DND-41 (cell line): Measurements from ENCODE around the gene GALNTL6.
"Not testable (repeated sequence)": the region's sequence is repeated elsewhere in the genome, so short reads cannot be mapped to it uniquely, and the experiment has no call there.

Experiments used
- ATAC-seq: fragments of 200-7000 bp; cut with Tn5 transposase; 3 replicates; pipeline ENCODE4 v1.9.1; 2021; ENCODE audit warnings: low read depth; ENCODE audit not compliant: insufficient read depth
- DNase-seq: peaks from one replicate; pipeline ENCODE4 v3.0.0-alpha.2; 2020
- H2AFZ ChIP-seq: 2 replicates; pipeline ENCODE4 v1.6.0; 2012; ENCODE audit warnings: low read depth, low read length
- H3K27ac ChIP-seq: 2 replicates; pipeline ENCODE4 v1.5.1; 2012; ENCODE audit warnings: low read length, inconsistent platforms
- H3K27me3 ChIP-seq: fragments of 200-600 bp; sonication (generic); 2 replicates; pipeline ENCODE4 v1.6.0; 2012; ENCODE audit warnings: low read length, mild to moderate bottlenecking, inconsistent platforms; ENCODE audit not compliant: insufficient read depth, poor library complexity
- H3K36me3 ChIP-seq: 2 replicates; pipeline ENCODE4 v1.5.1; 2012; ENCODE audit warnings: low read length, inconsistent platforms; ENCODE audit not compliant: insufficient read depth
- H3K4me1 ChIP-seq: 2 replicates; pipeline ENCODE4 v1.5.1; 2012; ENCODE audit warnings: mild to moderate bottlenecking, low read length; ENCODE audit not compliant: insufficient read depth
- H3K4me2 ChIP-seq: 2 replicates; pipeline ENCODE4 v1.6.0; 2012; ENCODE audit warnings: mild to moderate bottlenecking, moderate library complexity, low read length, inconsistent platforms; ENCODE audit not compliant: insufficient read depth
- H3K4me3 ChIP-seq, 2 experiments: fragments of 200-600 bp in 1 of 2; shearing (Covaris generic) in 1 of 2; 2 replicates each; pipeline ENCODE4 v1.5.1; 2012 to 2016; ENCODE audit warnings: inconsistent platforms in 2 of 2, low read length in 2 of 2, mild to moderate bottlenecking in 2 of 2, low read depth in 1 of 2, moderate library complexity in 1 of 2
- H3K79me2 ChIP-seq: 2 replicates; pipeline ENCODE4 v1.6.0; 2012; ENCODE audit warnings: low read length, inconsistent platforms; ENCODE audit not compliant: insufficient read depth
- H3K9ac ChIP-seq: 2 replicates; pipeline ENCODE4 v1.6.0; 2012; ENCODE audit warnings: low read depth, mild to moderate bottlenecking, inconsistent platforms, low read length, moderate library complexity
- H3K9me3 ChIP-seq: 2 replicates; pipeline ENCODE4 v1.5.1; 2012; ENCODE audit warnings: low read length, moderate library complexity, mild to moderate bottlenecking, inconsistent platforms; ENCODE audit not compliant: insufficient read depth, severe bottlenecking
- H4K20me1 ChIP-seq: 2 replicates; pipeline ENCODE4 v1.6.0; 2012; ENCODE audit warnings: low read length; ENCODE audit not compliant: insufficient read depth
- EZH2 ChIP-seq: IDR thresholded peaks from 3 replicates; pipeline ENCODE4 v1.6.1; 2012; ENCODE audit warnings: borderline replicate concordance, low read depth, mild to moderate bottlenecking, moderate library complexity, low read length, inconsistent platforms; ENCODE audit not compliant: severe bottlenecking
- TF ChIP-seq, protein P1 (sequence below): IDR thresholded peaks from 2 replicates; pipeline ENCODE4 v1.5.1; 2012; ENCODE audit warnings: borderline replicate concordance, low read length, moderate library complexity, mild to moderate bottlenecking; ENCODE audit not compliant: poor library complexity, severe bottlenecking; ENCODE audit errors: extremely low read depth

Gene GALNTL6

DNA sequence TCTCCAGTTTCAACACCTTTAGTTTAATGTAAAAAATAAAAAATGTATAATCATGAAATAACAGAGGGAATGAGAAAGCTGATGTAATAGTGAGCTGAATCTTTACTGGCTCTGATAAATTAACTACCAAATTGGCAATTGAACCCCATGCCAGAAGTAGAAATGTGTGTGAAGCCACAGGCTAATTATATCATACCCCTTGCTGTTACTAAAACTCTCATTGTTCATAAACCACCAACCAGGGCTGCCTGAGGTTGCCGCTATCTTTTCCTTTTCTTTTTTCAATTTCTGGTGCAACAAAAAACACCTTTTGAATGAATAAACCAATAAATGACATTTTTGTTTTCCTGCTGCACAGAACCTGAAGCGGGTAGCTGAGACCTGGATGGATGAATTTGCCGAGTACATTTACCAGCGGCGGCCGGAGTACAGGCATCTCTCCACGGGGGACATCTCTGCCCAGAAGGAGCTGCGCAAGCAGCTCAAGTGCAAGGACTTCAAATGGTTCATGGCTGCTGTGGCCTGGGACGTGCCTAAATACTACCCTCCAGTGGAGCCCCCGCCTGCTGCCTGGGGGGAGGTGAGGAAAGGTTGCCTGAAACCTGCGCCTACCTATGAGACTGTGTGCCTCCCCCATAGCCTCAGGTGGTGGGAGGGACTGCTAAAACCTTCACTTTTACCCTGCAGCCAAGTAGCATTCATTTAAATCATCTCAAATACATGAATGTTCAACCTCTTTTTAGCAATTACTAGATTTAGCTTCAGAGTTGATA is 1138.7 kb downstream of the GALNTL6 start:
- Histone ChIP-seq H3K79me2 (no peaks in the 10 kb centered on the region), H3K9me3 (no peaks in the 10 kb centered on the region), H3K27ac (no peak overlapping the region), H3K4me3 (no peak overlapping the region), H3K9ac (no peak overlapping the region), H2AFZ (no peak overlapping the region), H3K36me3 (no peaks in the 10 kb centered on the region), H3K27me3 (peaks cover 9% of the 10 kb centered on the region), H3K4me1 (no peaks in the 10 kb centered on the region), H3K4me2 (no peak overlapping the region), H4K20me1 (no peaks in the 10 kb centered on the region)
- ATAC-seq: no peak
- no peak for DNase-seq
- no peak for TF ChIP-seq EZH2
- TF ChIP-seq, protein P1, sequence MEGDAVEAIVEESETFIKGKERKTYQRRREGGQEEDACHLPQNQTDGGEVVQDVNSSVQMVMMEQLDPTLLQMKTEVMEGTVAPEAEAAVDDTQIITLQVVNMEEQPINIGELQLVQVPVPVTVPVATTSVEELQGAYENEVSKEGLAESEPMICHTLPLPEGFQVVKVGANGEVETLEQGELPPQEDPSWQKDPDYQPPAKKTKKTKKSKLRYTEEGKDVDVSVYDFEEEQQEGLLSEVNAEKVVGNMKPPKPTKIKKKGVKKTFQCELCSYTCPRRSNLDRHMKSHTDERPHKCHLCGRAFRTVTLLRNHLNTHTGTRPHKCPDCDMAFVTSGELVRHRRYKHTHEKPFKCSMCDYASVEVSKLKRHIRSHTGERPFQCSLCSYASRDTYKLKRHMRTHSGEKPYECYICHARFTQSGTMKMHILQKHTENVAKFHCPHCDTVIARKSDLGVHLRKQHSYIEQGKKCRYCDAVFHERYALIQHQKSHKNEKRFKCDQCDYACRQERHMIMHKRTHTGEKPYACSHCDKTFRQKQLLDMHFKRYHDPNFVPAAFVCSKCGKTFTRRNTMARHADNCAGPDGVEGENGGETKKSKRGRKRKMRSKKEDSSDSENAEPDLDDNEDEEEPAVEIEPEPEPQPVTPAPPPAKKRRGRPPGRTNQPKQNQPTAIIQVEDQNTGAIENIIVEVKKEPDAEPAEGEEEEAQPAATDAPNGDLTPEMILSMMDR: no peak

DNA sequence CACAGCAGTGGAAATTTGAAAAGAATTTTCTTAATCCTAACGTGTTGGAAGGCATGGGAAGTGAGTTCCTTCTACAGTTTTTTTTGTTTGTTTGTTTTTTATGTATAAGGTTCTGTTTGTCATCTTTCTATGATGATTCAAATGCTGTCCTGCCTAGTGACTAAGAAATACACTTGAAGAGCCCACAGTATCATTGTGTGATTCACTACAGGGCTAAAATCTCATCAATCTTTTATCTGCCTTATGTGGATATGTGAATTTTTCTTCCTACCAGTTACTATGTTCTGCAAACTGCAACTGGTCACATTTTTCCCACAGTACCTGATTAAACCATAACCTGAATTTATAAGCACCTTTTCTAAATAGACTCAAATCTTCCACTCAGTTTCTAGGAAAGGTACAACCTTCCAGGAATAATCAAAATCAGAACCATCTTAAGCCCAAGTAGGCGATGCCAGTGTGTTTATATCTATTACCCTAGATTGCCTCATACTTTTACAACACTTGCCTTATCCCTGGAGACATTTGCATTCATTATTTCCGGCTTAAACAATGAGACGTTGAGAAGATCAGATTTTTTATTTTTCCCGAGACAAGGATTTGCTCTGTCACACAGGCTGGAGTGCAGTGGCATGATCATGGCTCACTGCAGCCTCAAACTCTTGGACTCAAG is 1140.8 kb downstream of the GALNTL6 start:
- Histone ChIP-seq H3K27ac (no peak overlapping the region), H3K36me3 (no peaks in the 10 kb centered on the region), H3K4me2 (no peak overlapping the region), H3K9ac (no peak overlapping the region), H3K79me2 (no peaks in the 10 kb centered on the region), H2AFZ (no peak overlapping the region), H3K4me3 (no peak overlapping the region), H4K20me1 (no peaks in the 10 kb centered on the region), H3K4me1 (no peaks in the 10 kb centered on the region), H3K27me3 (peaks cover 9% of the 10 kb centered on the region), H3K9me3 (no peaks in the 10 kb centered on the region)
- DNase-seq (no peak), ATAC-seq (no peak)
- TF ChIP-seq, protein P1: no peak
- no peak for TF ChIP-seq EZH2

DNA sequence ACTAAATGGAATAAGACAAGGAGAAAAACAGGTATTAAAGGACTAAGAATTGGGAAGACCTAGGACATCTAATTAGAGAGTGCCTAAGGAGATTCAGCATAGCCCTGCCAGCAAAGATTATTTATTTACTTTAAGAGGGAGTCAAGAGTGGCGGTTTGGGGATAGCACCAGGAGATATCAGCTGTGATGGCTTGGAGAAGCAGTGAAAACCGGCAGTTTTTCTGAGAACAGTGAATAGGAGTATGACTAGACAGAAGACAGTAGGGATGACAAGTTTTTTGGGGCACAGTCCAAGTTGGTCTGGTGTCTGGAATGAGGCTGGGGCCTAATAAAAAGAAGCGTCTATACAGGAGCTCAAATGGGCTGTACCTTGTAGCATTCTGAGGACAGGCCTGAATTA is 1143.1 kb downstream of the GALNTL6 start:
- H3K9ac ChIP-seq, DNase-seq, H3K4me2 ChIP-seq, H2AFZ ChIP-seq, H4K20me1 ChIP-seq, H3K79me2 ChIP-seq, H3K27me3 ChIP-seq, H3K36me3 ChIP-seq, H3K9me3 ChIP-seq, H3K27ac ChIP-seq, H3K4me3 ChIP-seq, H3K4me1 ChIP-seq, ATAC-seq: not testable (repeated sequence)

DNA sequence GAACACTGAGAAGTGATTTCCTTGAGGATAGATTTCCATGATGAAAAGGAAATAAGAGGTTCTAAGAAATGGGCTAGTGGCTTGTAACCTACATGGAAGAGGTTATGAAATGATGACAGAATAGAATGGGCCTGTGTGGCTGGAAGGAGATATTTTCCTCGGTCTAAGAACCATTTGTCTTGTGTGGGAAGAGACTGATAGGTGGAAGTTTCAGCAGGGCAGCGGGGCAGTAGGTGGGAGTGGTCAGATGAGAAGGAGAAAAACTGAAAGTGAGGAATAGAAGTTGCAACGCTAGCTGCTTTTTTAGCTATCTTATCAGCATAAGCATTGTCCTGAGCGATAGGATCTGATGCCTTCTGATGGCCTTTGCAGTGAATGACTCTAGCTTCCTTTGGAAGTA is 1144.0 kb downstream of the GALNTL6 start:
- no peak overlapping the region for H3K4me2 ChIP-seq
- H3K36me3 ChIP-seq: no peaks in the 10 kb centered on the region
- H3K79me2 ChIP-seq: no peaks in the 10 kb centered on the region
- H2AFZ ChIP-seq: no peak overlapping the region
- H4K20me1 ChIP-seq: no peaks in the 10 kb centered on the region
- no peak for DNase-seq
- no peaks in the 10 kb centered on the region for H3K9me3 ChIP-seq
- no peak for ATAC-seq
- H3K27me3 ChIP-seq: peaks cover 4% of the 10 kb centered on the region
- TF ChIP-seq, protein P1: no peak
- H3K9ac ChIP-seq: no peak overlapping the region
- no peak overlapping the region for H3K4me3 ChIP-seq
- no peak overlapping the region for H3K27ac ChIP-seq
- H3K4me1 ChIP-seq: no peaks in the 10 kb centered on the region
